ENCODE results near the gene HMGXB4. TPM values are rescaled to one million over a fixed set of nuclear protein-coding genes. Genes with fewer than 3 reads are reported as not detected.

HMGXB4 gene
- total and polyA plus RNA-seq, 2 of the 13 experiments (the other 11 are each of a cell fraction or from before 2014, with no cell fraction given), result 13.9 to 16.3 TPM

GRCh38 chr22:35310556-35311550 is 53.6 kb downstream of the HMGXB4 start (continued):
- TF ChIP-seq MAZ (IDR thresholded peaks at IDR 0.05; ENCODE audit: borderline replicate concordance, low read depth, low read length), result no peak; the same call in 1 of the 2 replicates
- TF ChIP-seq MAZ (CRISPR knock-in tag; IDR thresholded peaks at IDR 0.05; ENCODE audit: low read depth), result no peak
- TF ChIP-seq MAFG (CRISPR knock-in tag; IDR thresholded peaks at IDR 0.05), result no peak
- TF ChIP-seq ZNF563 (CRISPR knock-in tag; IDR thresholded peaks at IDR 0.05), result no peak
- TF ChIP-seq CBX1 (IDR thresholded peaks at IDR 0.05; ENCODE audit: low read depth), result no peak
- peak; percentile 56 for TF ChIP-seq IKZF5 (CRISPR knock-in tag; IDR thresholded peaks at IDR 0.05)
- peak; percentile 75 for TF ChIP-seq GATAD2A (CRISPR knock-in tag; IDR thresholded peaks at IDR 0.05)
- TF ChIP-seq ZNF773 (CRISPR knock-in tag; IDR thresholded peaks at IDR 0.05; ENCODE audit: borderline replicate concordance), result no peak
- TF ChIP-seq ZNF274 (CRISPR knock-in tag; IDR thresholded peaks at IDR 0.05), result no peak
- TF ChIP-seq KLF16 (CRISPR knock-in tag; IDR thresholded peaks at IDR 0.05), result peak in 1 of 2 experiments; percentile 15; a peak in 1 of 4 replicates
- TF ChIP-seq ZNF234 (CRISPR knock-in tag; conservative IDR thresholded peaks at IDR 0.05), result no peak
- TF ChIP-seq DMAP1 (CRISPR knock-in tag; IDR thresholded peaks at IDR 0.05), result peak; percentile 88
- no peak for TF ChIP-seq GPBP1L1 (CRISPR knock-in tag; IDR thresholded peaks at IDR 0.05)
- TF ChIP-seq ZNF296 (CRISPR knock-in tag; conservative IDR thresholded peaks at IDR 0.05), result no peak
- TF ChIP-seq HNF4G (IDR thresholded peaks at IDR 0.05; ENCODE audit: borderline replicate concordance, low read depth, low read length), result peak; percentile 85
- peak; percentile 90 for TF ChIP-seq HNF4G (CRISPR knock-in tag; IDR thresholded peaks at IDR 0.05; ENCODE audit: borderline replicate concordance, low read depth)
- TF ChIP-seq FOXO4 (CRISPR knock-in tag; conservative IDR thresholded peaks at IDR 0.05), result 0 out of 2 replicates have a peak, but pooled peaks have one; percentile 77
- TF ChIP-seq TBX2 (CRISPR knock-in tag; IDR thresholded peaks at IDR 0.05; ENCODE audit: borderline replicate concordance), result 0 out of 2 replicates have a peak, but pooled peaks have one; percentile 24
- 0 out of 2 replicates have a peak, but pooled peaks have one; percentile 43 for TF ChIP-seq NCOA2 (CRISPR knock-in tag; IDR thresholded peaks at IDR 0.05)
- TF ChIP-seq PLRG1 (conservative IDR thresholded peaks at IDR 0.05), result no peak
- no peak for TF ChIP-seq ZXDC (CRISPR knock-in tag; IDR thresholded peaks at IDR 0.05)
- TF ChIP-seq PBX3 (CRISPR knock-in tag; IDR thresholded peaks at IDR 0.05; ENCODE audit: borderline replicate concordance), result no peak

Data from HepG2 (cell line).